Suprapubic skin (tissue), 4 donors: ENCODE data around the gene FILIP1L. TPM values are rescaled to one million over a fixed set of nuclear protein-coding genes. Genes with fewer than 3 reads are reported as not detected.

Source experiments
- DNase-seq, 2 donors: peaks; one replicate each; pipeline ENCODE4 v3.0.0-alpha.2; 2019; ENCODE audit warnings: low spot score in 2 of 2
- H3K27ac ChIP-seq: fragments of 200-600 bp; sonication (generic); one replicate; pipeline ENCODE4 v1.5.1; 2019
- H3K27me3 ChIP-seq: fragments of 200-600 bp; sonication (generic); one replicate; pipeline ENCODE4 v1.5.1; 2019
- H3K36me3 ChIP-seq: fragments of 200-600 bp; sonication (generic); one replicate; pipeline ENCODE4 v1.5.1; 2019
- H3K4me1 ChIP-seq: fragments of 200-600 bp; sonication (generic); one replicate; pipeline ENCODE4 v1.5.1; 2019
- H3K4me3 ChIP-seq: fragments of 200-600 bp; sonication (generic); one replicate; pipeline ENCODE4 v1.5.1; 2019; ENCODE audit warnings: mild to moderate bottlenecking
- H3K9me3 ChIP-seq: fragments of 200-600 bp; sonication (generic); one replicate; pipeline ENCODE4 v1.5.1; 2019
- EP300 ChIP-seq: sonication (generic); formaldehyde crosslinking; IDR thresholded peaks from one replicate; pipeline ENCODE4 v1.6.1; 2017; ENCODE audit warnings: antibody characterized with exemption
- POLR2A ChIP-seq, 2 donors: fragments of 450-650 bp; IDR thresholded peaks; one replicate each; pipeline ENCODE4 v1.6.1; 2017; ENCODE audit warnings: antibody characterized with exemption in 2 of 2, mild to moderate bottlenecking in 2 of 2, moderate library complexity in 2 of 2
- POLR2AphosphoS5 ChIP-seq, 3 donors: sonication (generic); formaldehyde crosslinking; IDR thresholded peaks; one replicate each; pipeline ENCODE4 v1.6.1; 2017; ENCODE audit warnings: antibody characterized with exemption in 3 of 3
- WGBS: methylation state at CpG from one replicate; pipeline ENCODE4 v1.1.5; 2018; 5-methylcytosine and 5-hydroxymethylcytosine counted together
- total RNA-seq, 4 donors: library from RNA; depleted of rRNA; stranded (reverse); fragments of >200 nt; gene quantifications; one replicate each; pipeline ENCODE4 v1.1.0, GENCODE V29; 2016
- TF ChIP-seq, protein P1 (sequence below), 2 donors: fragments of 200-600 bp in 1 of 2; fragments of 450-650 bp in 1 of 2; sonication (generic) in 1 of 2; IDR thresholded peaks; one replicate each; pipeline ENCODE4 v1.5.1; 2016 to 2019; ENCODE audit warnings: antibody characterized with exemption in 2 of 2, mild to moderate bottlenecking in 1 of 2, moderate library complexity in 1 of 2

Gene FILIP1L
- total RNA-seq, 4 donors from 2014 or later = 14.0 to 19.9 (median 15.9) TPM

- Histone ChIP-seq H3K9me3 (no peaks in the 10 kb centered on the region), H3K36me3 (no peaks in the 10 kb centered on the region), H3K4me3 (no peak overlapping the region), H3K27ac (no peak overlapping the region), H3K27me3 (no peaks in the 10 kb centered on the region), H3K4me1 (peaks cover 20% of the 10 kb centered on the region)
- 98% methylated on average over 1 of the region's 1 CpG for WGBS
- TF ChIP-seq, protein P1, sequence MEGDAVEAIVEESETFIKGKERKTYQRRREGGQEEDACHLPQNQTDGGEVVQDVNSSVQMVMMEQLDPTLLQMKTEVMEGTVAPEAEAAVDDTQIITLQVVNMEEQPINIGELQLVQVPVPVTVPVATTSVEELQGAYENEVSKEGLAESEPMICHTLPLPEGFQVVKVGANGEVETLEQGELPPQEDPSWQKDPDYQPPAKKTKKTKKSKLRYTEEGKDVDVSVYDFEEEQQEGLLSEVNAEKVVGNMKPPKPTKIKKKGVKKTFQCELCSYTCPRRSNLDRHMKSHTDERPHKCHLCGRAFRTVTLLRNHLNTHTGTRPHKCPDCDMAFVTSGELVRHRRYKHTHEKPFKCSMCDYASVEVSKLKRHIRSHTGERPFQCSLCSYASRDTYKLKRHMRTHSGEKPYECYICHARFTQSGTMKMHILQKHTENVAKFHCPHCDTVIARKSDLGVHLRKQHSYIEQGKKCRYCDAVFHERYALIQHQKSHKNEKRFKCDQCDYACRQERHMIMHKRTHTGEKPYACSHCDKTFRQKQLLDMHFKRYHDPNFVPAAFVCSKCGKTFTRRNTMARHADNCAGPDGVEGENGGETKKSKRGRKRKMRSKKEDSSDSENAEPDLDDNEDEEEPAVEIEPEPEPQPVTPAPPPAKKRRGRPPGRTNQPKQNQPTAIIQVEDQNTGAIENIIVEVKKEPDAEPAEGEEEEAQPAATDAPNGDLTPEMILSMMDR (IDR thresholded peaks at IDR 0.05) = no peak
- TF ChIP-seq POLR2AphosphoS5 (IDR thresholded peaks at IDR 0.05) (no peak), POLR2A (IDR thresholded peaks at IDR 0.05) (no peak), EP300 (no peak)
- no peak for DNase-seq
Measured at GRCh38 chr3:99885085-99885484, 229.2 kb downstream of the FILIP1L start.

DNA sequence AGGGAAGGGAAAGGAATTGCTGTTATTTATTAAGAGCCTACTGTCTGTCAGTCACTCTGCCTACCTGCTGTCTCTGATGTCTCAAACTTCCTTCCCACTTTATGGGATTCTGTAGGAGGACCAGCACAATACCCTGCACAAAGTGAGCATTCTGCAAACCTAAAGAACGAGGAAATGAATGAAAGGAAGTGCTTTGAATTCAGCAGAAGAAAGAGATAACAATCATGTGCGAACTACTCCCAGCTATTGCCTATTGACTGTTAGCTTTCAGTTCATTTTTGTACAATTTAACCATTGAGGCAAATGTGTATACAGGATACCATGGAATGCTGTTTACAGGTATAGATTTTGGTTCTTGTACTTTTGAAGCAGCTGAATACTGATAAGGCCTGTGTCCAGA lies 229.8 kb downstream of the FILIP1L start:
- no peaks in the 10 kb centered on the region for H3K36me3 ChIP-seq
- no peak for DNase-seq
- no peak overlapping the region for H3K4me3 ChIP-seq
- H3K4me1 ChIP-seq = peaks cover 20% of the 10 kb centered on the region
- H3K27me3 ChIP-seq = no peaks in the 10 kb centered on the region
- 38% methylated on average over 2 of the region's 2 CpGs for WGBS
- no peaks in the 10 kb centered on the region for H3K9me3 ChIP-seq
- TF ChIP-seq, protein P1 (IDR thresholded peaks at IDR 0.05) = no peak
- no peak for TF ChIP-seq POLR2A (IDR thresholded peaks at IDR 0.05)
- no peak for TF ChIP-seq EP300
- TF ChIP-seq POLR2AphosphoS5 (IDR thresholded peaks at IDR 0.05) = no peak
- H3K27ac ChIP-seq = no peak overlapping the region

- Histone ChIP-seq H3K36me3 (no peaks in the 10 kb centered on the region), H3K9me3 (no peaks in the 10 kb centered on the region), H3K27ac (no peak overlapping the region), H3K4me3 (no peak overlapping the region), H3K4me1 (peaks cover 21% of the 10 kb centered on the region), H3K27me3 (no peaks in the 10 kb centered on the region)
- DNase-seq = no peak
- TF ChIP-seq EP300 (no peak), POLR2AphosphoS5 (IDR thresholded peaks at IDR 0.05) (no peak), POLR2A (IDR thresholded peaks at IDR 0.05) (no peak)
- TF ChIP-seq, protein P1 (IDR thresholded peaks at IDR 0.05) = no peak
- 94% methylated on average over 1 of the region's 1 CpG for WGBS
Measured at GRCh38 chr3:99883693-99884092, 230.6 kb downstream of the FILIP1L start.

GRCh38 chr3:99883138-99883461 lies 231.2 kb downstream of the FILIP1L start:
- TF ChIP-seq EP300 (no peak), POLR2AphosphoS5 (IDR thresholded peaks at IDR 0.05) (no peak), POLR2A (IDR thresholded peaks at IDR 0.05) (no peak)
- TF ChIP-seq, protein P1 (IDR thresholded peaks at IDR 0.05) = no peak
- Histone ChIP-seq H3K9me3 (no peaks in the 10 kb centered on the region), H3K36me3 (no peaks in the 10 kb centered on the region), H3K27me3 (no peaks in the 10 kb centered on the region), H3K27ac (no peak overlapping the region), H3K4me1 (peaks cover 27% of the 10 kb centered on the region), H3K4me3 (no peak overlapping the region)
- whole genome bisulfite sequencing = 85% methylated on average over 2 of the region's 2 CpGs
- no peak for DNase-seq

DNA sequence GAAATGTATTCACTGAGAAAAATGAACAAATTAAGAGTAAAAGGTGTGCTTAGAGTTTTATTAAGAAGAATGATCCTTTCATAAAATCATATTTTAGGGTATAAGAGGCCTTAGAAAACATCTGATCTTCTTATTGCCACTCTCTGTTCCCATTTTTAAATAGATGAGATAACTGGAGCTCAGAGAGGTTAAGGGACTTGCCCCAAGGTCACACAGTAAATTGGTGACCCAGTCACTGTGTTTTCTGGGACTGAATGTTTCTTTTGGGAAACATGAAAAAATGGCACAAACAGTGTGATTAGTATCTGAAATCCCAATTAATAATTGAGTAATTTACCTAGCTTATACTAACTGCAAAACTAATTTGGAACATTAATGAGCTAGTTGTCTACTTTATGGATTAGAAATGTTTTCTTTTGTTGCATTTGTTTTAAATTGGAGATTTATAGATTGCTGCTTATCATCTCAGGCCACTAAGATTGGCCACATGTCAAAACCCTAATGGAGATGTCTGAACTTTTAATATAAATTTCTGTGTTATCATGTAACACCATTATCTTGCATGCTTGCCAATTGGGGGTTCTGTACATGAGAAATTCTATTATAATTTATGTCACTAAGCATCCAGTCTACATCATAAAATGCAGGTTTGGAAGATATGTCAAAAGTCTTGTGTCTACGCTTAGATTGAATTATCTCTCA lies 231.7 kb downstream of the FILIP1L start:
- 93% methylated on average over 1 of the region's 1 CpG for WGBS
- TF ChIP-seq POLR2AphosphoS5 (IDR thresholded peaks at IDR 0.05) = no peak
- TF ChIP-seq, protein P1 (IDR thresholded peaks at IDR 0.05) = no peak
- no peak for TF ChIP-seq EP300
- TF ChIP-seq POLR2A (IDR thresholded peaks at IDR 0.05) = no peak
- Histone ChIP-seq H3K36me3 (no peaks in the 10 kb centered on the region), H3K9me3 (no peaks in the 10 kb centered on the region), H3K4me3 (no peak overlapping the region), H3K27me3 (no peaks in the 10 kb centered on the region), H3K4me1 (peaks cover 30% of the 10 kb centered on the region), H3K27ac (peak overlapping the region; percentile 15)
- no peak for DNase-seq
